Esophagus (tissue), 2 donors: ENCODE data around the gene RUSC2. TPM values are rescaled to one million over a fixed set of nuclear protein-coding genes. Genes with fewer than 3 reads are reported as not detected.
"Not testable (repeated sequence)": the region's sequence is repeated elsewhere in the genome, so short reads cannot be mapped to it uniquely, and the experiment has no call there.

ENCODE experiments used
- H3K27ac ChIP-seq, 2 donors: one replicate each; pipeline ENCODE4 v1.5.1; 2013; ENCODE audit warnings: low read depth in 2 of 2, mild to moderate bottlenecking in 2 of 2, inconsistent platforms in 1 of 2, low read length in 1 of 2, moderate library complexity in 1 of 2
- H3K27me3 ChIP-seq, 2 donors: one replicate each; pipeline ENCODE4 v1.6.1; 2013; ENCODE audit warnings: low read length in 2 of 2, control low read depth in 1 of 2, mild to moderate bottlenecking in 1 of 2; ENCODE audit not compliant: insufficient read depth in 2 of 2, control insufficient read depth in 1 of 2
- H3K36me3 ChIP-seq, 2 donors: one replicate each; pipeline ENCODE4 v1.6.1; 2013; ENCODE audit warnings: low read length in 1 of 2; ENCODE audit not compliant: control insufficient read depth in 2 of 2, insufficient read depth in 2 of 2
- H3K4me1 ChIP-seq, 2 donors: one replicate each; pipeline ENCODE4 v1.6.1; 2013; ENCODE audit warnings: low read length in 1 of 2; ENCODE audit not compliant: control insufficient read depth in 2 of 2, insufficient read depth in 2 of 2
- H3K4me3 ChIP-seq, 2 donors: one replicate each; pipeline ENCODE4 v1.5.1; 2013; ENCODE audit warnings: low read length in 2 of 2, mild to moderate bottlenecking in 2 of 2, low read depth in 1 of 2, moderate library complexity in 1 of 2
- H3K9me3 ChIP-seq, 2 donors: one replicate each; pipeline ENCODE4 v1.6.1; 2013; ENCODE audit warnings: mild to moderate bottlenecking in 2 of 2, low read depth in 1 of 2, low read length in 1 of 2, moderate library complexity in 1 of 2; ENCODE audit not compliant: control insufficient read depth in 2 of 2, insufficient read depth in 1 of 2
- WGBS, 2 donors: extraction: QIAGEN DNeasy Blood & Tissue Kit; methylation state at CpG; one replicate each; pipeline ENCODE4 v1.1.7; 2013; 5-methylcytosine and 5-hydroxymethylcytosine counted together
- polyA plus RNA-seq, 2 donors: library from polyadenylated mRNA; stranded (reverse); fragments of 200-250 nt; gene quantifications; one replicate each; pipeline ENCODE4 v1.2.3, GENCODE V29; 2013
- donor health status: healthy with polysubstance abuse.
- donor health status: Bipolar disorder and iron deficiency.

Gene RUSC2
- polyA plus RNA-seq, 2 donors, result 7.3 to 27.2 TPM

DNA sequence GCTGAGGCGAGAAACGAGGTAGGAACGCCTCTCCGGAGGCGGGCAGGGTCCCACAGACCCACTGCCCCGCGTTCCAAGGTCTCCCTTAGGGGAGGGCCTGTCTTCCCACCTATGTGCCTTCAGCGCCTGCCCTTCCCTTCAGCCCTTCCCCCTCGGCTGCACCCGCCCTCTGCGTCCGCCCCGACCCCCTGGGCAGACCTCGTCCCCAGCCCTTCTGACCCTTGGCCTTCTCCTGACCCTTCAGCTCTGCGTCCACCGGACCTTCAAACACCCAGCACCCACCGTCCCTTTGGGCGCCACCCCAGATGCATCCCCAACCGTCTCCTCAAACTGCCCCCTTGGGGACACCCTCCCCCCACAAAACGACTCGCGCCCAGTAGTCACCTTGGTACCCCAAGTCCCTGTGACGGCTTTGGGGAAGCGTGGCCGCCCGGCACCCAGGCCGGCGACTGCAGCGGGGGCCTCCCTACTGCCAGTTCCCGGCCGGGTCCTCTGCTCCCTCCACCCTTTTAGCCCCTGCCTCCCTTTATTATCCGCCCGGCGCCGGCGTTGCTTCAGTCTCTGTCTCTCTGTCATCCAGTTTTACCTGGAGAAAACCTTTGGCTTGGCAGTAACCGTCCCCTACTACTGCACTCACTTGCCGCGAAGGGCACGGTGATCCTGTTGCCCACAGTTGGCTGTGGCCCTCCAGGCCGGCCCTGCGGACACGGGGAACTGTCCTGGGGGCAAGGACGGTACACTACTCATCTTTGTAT lies 421 bp downstream of the RUSC2 start:
- WGBS, 2 donors, result 6 to 7% methylated on average over 36 to 44 of the region's 44 CpGs
- Histone ChIP-seq H3K4me1 (peaks cover 3 to 5% of the 10 kb centered on the region in 2 donors), H3K27me3 (no peaks in the 10 kb centered on the region), H3K4me3 (peak overlapping the region; percentile 66 to 68), H3K27ac (peak overlapping the region; percentile 81 to 94), H3K9me3 (no peaks in the 10 kb centered on the region), H3K36me3 (no peaks in the 10 kb centered on the region)

- Histone ChIP-seq H3K4me3 (peak overlapping the region; percentile 66 to 68), H3K27ac (peak overlapping the region; percentile 81 to 94), H3K4me1 (peaks cover 3 to 5% of the 10 kb centered on the region in 2 donors), H3K27me3 (no peaks in the 10 kb centered on the region), H3K36me3 (no peaks in the 10 kb centered on the region), H3K9me3 (no peaks in the 10 kb centered on the region)
- WGBS, 2 donors, result 40 to 45% methylated on average over 12 of the region's 12 CpGs
Observed at GRCh38 chr9:35490910-35491465, 1.1 kb downstream of the RUSC2 start.

DNA sequence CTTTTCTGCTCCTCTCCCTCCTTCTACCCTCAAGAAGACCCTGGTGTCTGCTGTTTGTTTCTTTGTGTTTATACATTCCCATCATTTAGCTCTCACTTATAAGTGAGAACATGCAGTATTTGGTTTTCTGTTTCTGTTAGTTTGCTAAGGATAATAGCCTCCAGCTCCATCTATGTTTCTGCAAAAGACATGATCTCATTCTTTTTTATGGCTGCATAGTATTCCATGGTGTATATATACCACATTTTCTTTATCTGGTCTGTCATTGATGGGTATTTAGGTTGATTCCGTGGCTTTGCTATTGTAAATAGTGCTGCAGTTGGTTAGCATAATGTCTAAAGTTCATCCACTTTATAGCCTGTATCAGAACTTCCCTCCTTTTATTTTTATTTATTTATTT lies 3.2 kb downstream of the RUSC2 start:
- not testable (repeated sequence) for H3K4me3 ChIP-seq, H3K4me1 ChIP-seq, H3K36me3 ChIP-seq, H3K27ac ChIP-seq, H3K27me3 ChIP-seq, H3K9me3 ChIP-seq
- 91 to 96% methylated on average over 1 of the region's 1 CpG for WGBS, 2 donors

GRCh38 chr9:35495984-35496383 lies 6.1 kb downstream of the RUSC2 start:
- Histone ChIP-seq H3K27me3 (no peaks in the 10 kb centered on the region), H3K9me3 (no peaks in the 10 kb centered on the region), H3K27ac (peak overlapping the region in 1 of 2 donors; percentile 51), H3K4me1 (no peaks in the 10 kb centered on the region), H3K36me3 (no peaks in the 10 kb centered on the region), H3K4me3 (no peak overlapping the region)
- 74 to 81% methylated on average over 10 of the region's 10 CpGs for WGBS, 2 donors

DNA sequence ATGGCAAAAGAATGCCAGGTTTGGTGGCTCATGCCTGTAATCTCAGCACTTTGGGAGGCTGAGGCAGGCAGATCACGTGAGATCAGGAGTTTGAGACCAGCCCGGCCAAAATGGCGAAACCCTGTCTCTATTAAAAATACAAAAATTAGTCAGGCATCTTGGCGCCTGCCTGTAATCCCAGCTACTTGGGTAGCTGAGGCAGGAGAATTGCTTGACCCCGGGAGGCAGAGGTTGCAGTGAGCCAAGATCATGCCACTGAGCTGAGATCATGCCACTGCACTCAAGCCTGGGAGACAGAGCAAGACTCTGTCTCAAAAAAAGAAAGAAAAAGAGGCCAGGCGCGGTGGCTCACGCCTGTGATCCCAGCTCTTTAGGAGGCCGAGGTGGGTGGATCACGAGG lies 8.3 kb downstream of the RUSC2 start:
- H3K27me3 ChIP-seq, H3K4me1 ChIP-seq, H3K36me3 ChIP-seq, H3K9me3 ChIP-seq, H3K4me3 ChIP-seq, H3K27ac ChIP-seq: not testable (repeated sequence)
- 81 to 87% methylated on average over 10 of the region's 10 CpGs for WGBS, 2 donors

- Histone ChIP-seq H3K27ac (no peak overlapping the region), H3K9me3 (no peaks in the 10 kb centered on the region), H3K36me3 (no peaks in the 10 kb centered on the region), H3K4me1 (no peaks in the 10 kb centered on the region), H3K4me3 (no peak overlapping the region), H3K27me3 (no peaks in the 10 kb centered on the region)
- 76 to 78% methylated on average over 2 of the region's 2 CpGs for WGBS, 2 donors
Observed at GRCh38 chr9:35499029-35499700, 9.3 kb downstream of the RUSC2 start.

DNA sequence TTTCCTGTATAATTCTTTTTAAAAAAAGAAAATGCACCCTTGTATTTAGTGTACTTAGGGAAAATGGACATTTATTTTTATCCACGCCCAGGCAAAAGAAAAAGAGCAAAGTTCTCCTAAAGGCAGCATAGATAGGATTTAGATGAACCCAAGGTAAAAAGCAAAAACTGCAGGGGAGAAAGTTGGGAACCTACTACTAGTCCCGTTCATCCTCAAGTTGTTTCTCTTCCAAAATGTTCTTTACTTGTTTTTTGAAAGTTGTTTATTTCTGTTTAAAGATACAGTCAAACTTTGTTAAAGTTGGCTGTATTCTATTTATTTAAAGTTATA lies 9.8 kb downstream of the RUSC2 start:
- Histone ChIP-seq H3K36me3 (no peaks in the 10 kb centered on the region), H3K4me1 (no peaks in the 10 kb centered on the region), H3K9me3 (no peaks in the 10 kb centered on the region), H3K27ac (no peak overlapping the region), H3K27me3 (no peaks in the 10 kb centered on the region), H3K4me3 (no peak overlapping the region)
- 72 to 74% methylated on average over 2 of the region's 2 CpGs for WGBS, 2 donors

DNA sequence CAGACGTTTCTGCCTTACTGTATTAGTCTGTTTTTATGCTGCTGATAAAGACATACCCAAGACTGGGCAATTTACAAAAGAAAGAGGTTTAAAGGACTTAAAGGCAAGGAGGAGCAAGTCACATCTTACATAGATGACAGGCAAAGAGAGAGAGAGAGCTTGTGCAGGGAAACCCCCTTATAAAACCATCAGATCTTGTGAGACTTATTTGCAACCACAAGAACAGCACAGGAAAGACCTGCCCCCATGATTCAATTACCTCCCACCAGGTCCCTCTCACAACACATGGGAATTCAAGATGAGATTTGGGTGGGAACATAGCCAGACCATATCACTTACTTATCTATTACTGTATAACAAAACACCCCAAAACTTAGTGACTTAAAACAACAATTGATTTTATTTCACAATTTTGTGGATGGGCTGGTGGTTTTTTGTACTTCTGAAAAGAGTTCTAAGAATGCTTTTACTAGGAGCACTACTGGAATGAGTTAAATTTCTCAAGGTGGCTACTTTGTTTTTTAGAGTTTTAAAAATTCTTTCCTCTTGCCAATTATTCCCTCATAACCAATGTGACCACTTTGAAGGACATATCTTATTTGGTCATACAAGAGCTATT lies 10.3 kb downstream of the RUSC2 start:
- Histone ChIP-seq H3K36me3 (no peaks in the 10 kb centered on the region), H3K27me3 (no peaks in the 10 kb centered on the region), H3K4me3 (no peak overlapping the region), H3K4me1 (no peaks in the 10 kb centered on the region), H3K27ac (no peak overlapping the region), H3K9me3 (no peaks in the 10 kb centered on the region)
- WGBS, 2 donors, result 28 to 41% methylated on average over 1 of the region's 1 CpG

DNA sequence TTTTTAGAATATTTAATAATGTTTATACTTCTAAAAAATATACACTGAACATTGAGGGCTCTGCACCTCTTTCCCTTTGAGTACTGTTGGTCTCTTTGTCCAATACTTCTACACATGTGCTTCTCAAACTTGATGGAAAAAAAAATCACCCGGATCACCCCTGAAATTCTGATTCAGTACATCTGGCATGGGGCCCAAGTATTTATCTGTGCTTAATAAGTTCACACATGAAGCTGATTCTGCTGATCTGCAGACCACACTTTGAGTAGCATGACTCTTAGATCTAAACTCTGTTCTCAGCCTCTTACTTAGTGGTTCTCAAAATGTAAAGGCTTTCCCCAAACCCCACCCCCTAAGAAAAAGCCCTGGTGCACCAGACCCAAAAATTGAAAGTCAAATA lies 12.0 kb downstream of the RUSC2 start:
- no peak overlapping the region for H3K4me3 ChIP-seq
- H3K9me3 ChIP-seq, result no peaks in the 10 kb centered on the region
- H3K4me1 ChIP-seq, result no peaks in the 10 kb centered on the region
- H3K36me3 ChIP-seq, result no peaks in the 10 kb centered on the region
- H3K27ac ChIP-seq, result no peak overlapping the region
- H3K27me3 ChIP-seq, result no peaks in the 10 kb centered on the region
- WGBS, 2 donors, result 45 to 46% methylated on average over 1 of the region's 1 CpG
